HG02642 (cell line): ENCODE measurements around the gene MTPN.

Experiments
- ATAC-seq: cut with Tn5 transposase; IDR thresholded peaks from one replicate; pipeline ENCODE4 v1.9.1; 2021; ENCODE audit warnings: mild to moderate bottlenecking; ENCODE audit not compliant: unreplicated experiment, poor library complexity

Gene MTPN

GRCh38 chr7:135930565-135931461 lies 46.3 kb downstream of the MTPN start:
- ATAC-seq, result no peak

GRCh38 chr7:135929722-135930141 lies 47.4 kb downstream of the MTPN start:
- no peak for ATAC-seq

GRCh38 chr7:135929249-135929648 lies 47.9 kb downstream of the MTPN start:
- ATAC-seq, result no peak

GRCh38 chr7:135928136-135928535 lies 49.0 kb downstream of the MTPN start:
- no peak for ATAC-seq

GRCh38 chr7:135925210-135925609 lies 51.9 kb downstream of the MTPN start:
- no peak for ATAC-seq

GRCh38 chr7:135924302-135924701 lies 52.9 kb downstream of the MTPN start:
- no peak for ATAC-seq

GRCh38 chr7:135922263-135922662 lies 54.9 kb downstream of the MTPN start:
- ATAC-seq, result no peak

- ATAC-seq, result no peak
These were observed 56.7 kb downstream of the MTPN start for GRCh38 chr7:135920478-135920877.

GRCh38 chr7:135919071-135919841 lies 57.9 kb downstream of the MTPN start:
- ATAC-seq, result no peak

- no peak for ATAC-seq
These were observed 59.0 kb downstream of the MTPN start for GRCh38 chr7:135918134-135918533.

GRCh38 chr7:135917721-135918120 lies 59.4 kb downstream of the MTPN start:
- ATAC-seq, result no peak

GRCh38 chr7:135914346-135914745 lies 62.8 kb downstream of the MTPN start:
- no peak for ATAC-seq

- no peak for ATAC-seq
These were observed 63.8 kb downstream of the MTPN start for GRCh38 chr7:135913404-135913803.

- ATAC-seq, result no peak
These were observed 66.1 kb downstream of the MTPN start for GRCh38 chr7:135911099-135911498.

GRCh38 chr7:135910393-135911036 lies 66.6 kb downstream of the MTPN start:
- no peak for ATAC-seq

- no peak for ATAC-seq
These were observed 71.3 kb downstream of the MTPN start for GRCh38 chr7:135905858-135906257.

- ATAC-seq, result no peak
These were observed 71.8 kb downstream of the MTPN start for GRCh38 chr7:135905355-135905754.

- ATAC-seq, result no peak
These were observed 72.9 kb downstream of the MTPN start for GRCh38 chr7:135904282-135904681.

- no peak for ATAC-seq
These were observed 75.3 kb downstream of the MTPN start for GRCh38 chr7:135901585-135902540.

- no peak for ATAC-seq
These were observed 77.1 kb downstream of the MTPN start for GRCh38 chr7:135900065-135900546.
